SK-MEL-5 (cell line): ENCODE results near the gene DCUN1D3. TPM values are rescaled to one million over a fixed set of nuclear protein-coding genes. Genes with fewer than 3 reads are reported as not detected.
"Not testable (repeated sequence)": the region's sequence is repeated elsewhere in the genome, so short reads cannot be mapped to it uniquely, and the experiment has no call there.

Experiments used
- DNase-seq: peaks from one replicate; pipeline ENCODE4 v3.0.0-alpha.2; 2016; ENCODE audit warnings: low read depth, low spot score
- in situ Hi-C: cut with HindIII; loops from 2 replicates; pipeline ENCODE4 v1.10.0; 2016; ENCODE audit warnings: low sequenced_read_pairs, high pct_unique_total_duplicates, low pct_unique_long_range_greater_than_20kb
- total RNA-seq: library from RNA; depleted of rRNA; stranded (reverse); fragments of >200 nt; shearing (Covaris generic); gene quantifications from 2 replicates; pipeline ENCODE4 v1.2.3, GENCODE V29; 2014

The DCUN1D3 gene
- total RNA-seq, 1 experiment from 2014 or later = 6.2 TPM

- no peak for DNase-seq
- in situ Hi-C loops = no loop called here
Measured at GRCh38 chr16:20871941-20872815, 28.0 kb downstream of the DCUN1D3 start.

DNA sequence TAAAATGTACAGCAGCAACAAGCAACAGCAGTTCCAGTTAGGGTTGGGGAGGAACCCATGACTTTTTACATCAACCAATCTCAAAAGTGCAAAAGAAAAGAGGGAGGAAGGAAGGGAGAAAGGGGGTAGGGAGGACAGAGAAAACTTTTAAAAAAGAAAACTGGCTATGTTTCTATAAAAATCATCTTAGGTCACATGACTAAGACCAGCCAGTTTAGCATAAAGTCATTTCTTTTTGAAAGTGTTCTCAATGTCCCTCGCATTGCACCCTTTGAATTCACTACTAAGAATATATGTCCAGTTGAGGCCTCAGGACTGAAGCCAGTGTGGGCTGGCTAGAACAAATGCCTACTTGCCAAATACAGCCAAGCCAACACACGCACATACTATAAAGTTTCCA lies 28.9 kb downstream of the DCUN1D3 start:
- in situ Hi-C loops = no loop called here
- DNase-seq = no peak

DNA sequence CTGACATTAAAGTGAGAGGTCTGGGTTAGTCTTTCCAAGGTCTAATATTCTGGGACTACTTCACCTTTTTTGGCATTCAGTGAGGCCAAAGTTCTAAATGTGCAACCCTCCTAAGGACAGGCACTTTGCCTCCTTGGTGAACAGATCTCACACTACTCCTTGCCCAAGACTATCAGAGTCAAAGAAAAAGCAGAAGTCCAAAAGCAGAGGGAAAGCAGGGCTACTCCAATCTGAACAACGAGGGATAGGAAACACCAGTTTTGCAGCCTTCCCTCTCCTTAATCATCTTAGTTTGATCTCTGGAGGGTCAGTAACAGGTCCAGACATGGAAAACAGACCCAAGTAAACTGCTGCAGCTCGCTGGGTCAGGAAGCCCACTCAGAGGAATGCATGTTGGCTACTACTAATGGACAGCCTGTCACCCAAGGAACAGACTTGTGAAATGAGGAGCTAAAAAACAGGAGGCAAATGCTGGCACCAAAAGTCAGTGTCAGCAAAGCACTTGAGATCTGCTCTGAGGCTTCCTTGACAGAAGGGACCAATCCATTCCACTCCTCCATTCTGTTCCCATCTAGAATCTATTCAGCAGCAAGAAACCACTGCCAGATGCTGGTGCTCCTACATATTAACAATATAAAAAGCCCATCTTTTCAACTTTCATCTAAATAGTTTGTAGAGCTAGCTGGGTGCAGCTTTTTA lies 29.9 kb downstream of the DCUN1D3 start:
- in situ Hi-C loops = no loop called here
- no peak for DNase-seq

DNA sequence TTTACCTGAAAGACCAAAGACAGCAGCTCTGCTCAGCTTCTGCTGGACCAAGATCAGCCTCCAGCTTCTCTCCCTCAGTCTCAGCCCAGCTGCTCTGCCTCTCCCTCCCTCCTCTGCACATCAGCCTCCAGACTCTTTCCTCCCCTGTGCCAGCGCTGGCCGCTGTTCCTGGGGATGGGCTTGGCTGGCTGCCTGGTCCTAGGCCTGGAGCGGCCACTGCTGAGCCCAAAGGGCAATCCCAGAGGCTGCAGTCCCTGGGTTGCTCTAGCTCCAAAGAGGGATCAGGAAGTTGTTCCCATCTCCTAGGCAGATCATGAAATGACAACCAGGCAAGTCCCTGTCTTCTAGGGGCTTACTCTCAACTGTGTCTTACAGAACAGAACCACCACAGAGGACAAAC lies 31.3 kb downstream of the DCUN1D3 start:
- in situ Hi-C loops = no loop called here
- no peak for DNase-seq

DNA sequence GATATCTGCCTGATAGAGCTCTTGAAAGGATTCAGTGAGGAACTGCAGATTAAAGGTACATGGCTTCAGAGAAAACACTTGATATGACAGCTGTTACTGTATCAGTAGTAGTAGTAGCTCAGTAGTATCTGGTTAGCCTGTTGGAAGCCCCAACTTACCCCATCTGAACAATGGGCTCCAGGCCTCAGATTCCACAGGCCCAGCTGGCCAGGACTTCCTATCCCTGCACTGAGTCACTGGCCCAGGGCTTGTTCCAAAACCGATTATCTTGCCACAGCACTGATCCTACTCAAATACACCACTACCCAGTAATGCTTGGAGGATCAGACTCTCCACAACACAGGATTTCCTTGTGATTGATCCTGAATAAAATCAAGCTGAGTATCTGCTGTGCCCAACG lies 32.6 kb downstream of the DCUN1D3 start:
- in situ Hi-C loops = no loop called here

DNA sequence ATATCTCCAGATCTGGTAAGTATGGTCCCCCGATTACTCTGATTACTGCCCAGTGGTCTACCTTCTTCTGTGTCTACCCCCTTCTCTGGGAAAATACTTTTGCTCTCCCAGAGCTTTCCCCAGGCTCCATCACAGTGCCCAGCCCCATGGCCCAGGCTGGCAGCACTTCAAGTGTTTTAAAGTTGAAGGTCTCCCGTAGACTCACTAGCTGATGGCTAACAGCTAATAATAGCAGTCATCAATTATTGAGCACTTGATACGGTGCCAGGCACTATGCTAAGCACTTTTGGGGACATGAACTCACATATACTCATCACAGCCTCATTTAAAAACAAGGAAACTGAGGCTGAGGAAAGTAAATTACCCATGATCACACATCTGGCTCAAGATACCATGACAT lies 33.4 kb downstream of the DCUN1D3 start:
- DNase-seq = no peak
- in situ Hi-C loops = no loop called here

More for the DNA sequence above, 32.6 kb downstream of the DCUN1D3 start:
- DNase-seq = no peak

- no peak for DNase-seq
- in situ Hi-C loops = no loop called here
Measured at GRCh38 chr16:20866145-20866772, 33.9 kb downstream of the DCUN1D3 start.

DNA sequence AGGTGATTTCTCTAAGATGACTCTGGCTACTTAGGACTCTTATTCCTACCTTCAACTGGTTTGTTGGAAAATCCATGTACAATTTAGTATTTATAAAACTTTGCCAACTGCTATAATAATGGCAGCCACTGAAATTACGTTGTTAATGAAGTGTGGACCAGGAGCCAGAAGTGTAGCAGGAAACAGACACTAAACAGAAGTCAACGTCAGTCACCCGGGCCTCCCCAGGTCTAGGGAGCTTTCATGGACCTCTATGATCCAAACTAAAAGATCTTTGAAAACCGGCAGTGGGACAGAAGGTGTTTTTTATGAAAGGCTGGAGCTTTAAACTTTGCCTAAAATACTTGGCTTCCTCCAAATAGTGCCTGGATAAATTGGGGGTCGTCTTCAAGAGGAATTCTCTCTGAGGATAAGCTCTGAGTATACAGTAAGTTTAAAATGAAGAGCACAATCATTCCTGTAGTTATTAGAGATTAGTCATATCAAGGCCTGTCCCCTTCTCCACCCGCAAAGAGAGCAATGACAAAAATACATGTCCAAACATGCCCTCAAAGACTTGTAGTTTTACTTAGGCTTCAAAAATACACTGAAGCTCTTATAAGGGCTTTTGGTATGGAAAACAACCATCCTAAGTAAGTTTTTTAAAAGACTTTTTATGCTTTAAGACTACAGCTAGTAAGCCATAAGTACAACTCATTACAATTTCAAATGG lies 34.6 kb downstream of the DCUN1D3 start:
- no peak for DNase-seq
- in situ Hi-C loops = no loop called here

DNA sequence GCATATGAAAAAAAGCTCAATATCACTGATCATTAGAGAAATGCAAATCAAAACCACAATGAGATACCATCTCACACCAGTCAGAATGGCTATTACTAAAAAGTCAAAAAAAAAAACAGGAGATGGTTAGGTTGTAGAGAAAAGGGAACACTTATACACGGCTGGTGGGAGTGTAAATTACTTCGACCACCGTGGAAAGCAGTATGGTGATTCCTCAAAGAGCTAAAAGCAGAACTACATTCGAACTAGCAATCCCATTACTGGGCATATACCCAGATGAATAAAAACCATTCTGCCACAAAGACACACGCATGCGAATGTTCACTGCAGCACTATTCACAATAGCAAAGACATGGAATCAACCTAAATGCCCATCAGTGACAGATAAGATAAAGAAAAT lies 35.8 kb downstream of the DCUN1D3 start:
- DNase-seq, in situ Hi-C loops: not testable (repeated sequence)

GRCh38 chr16:20862162-20862960 lies 37.8 kb downstream of the DCUN1D3 start:
- in situ Hi-C loops = no loop called here
- no peak for DNase-seq

- DNase-seq, in situ Hi-C loops: not testable (repeated sequence)
Measured at GRCh38 chr16:20860995-20861394, 39.2 kb downstream of the DCUN1D3 start.

GRCh38 chr16:20860361-20860760 lies 39.8 kb downstream of the DCUN1D3 start:
- in situ Hi-C loops = no loop called here

GRCh38 chr16:20859699-20860098 lies 40.5 kb downstream of the DCUN1D3 start:
- DNase-seq = no peak
- in situ Hi-C loops = no loop called here

More at GRCh38 chr16:20860361-20860760, 39.8 kb downstream of the DCUN1D3 start:
- DNase-seq = no peak

DNA sequence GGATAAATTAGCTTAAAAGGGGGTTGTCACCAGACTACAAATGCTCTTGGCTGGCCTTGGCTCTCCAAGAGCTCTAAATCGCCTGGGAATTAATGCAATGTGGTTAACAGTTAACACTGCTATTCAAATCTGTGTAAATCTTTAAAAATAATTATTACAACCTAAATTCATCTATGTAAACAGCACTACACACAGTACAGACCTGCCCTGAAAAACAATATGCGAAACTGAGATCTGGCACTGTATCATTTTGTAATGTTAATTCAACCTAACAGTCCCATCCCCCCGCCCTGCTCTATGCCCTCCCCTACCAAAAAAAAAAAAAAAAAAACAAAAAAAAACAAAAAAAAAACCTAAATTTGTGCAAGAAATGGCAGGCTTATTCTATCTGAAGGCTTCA lies 40.9 kb downstream of the DCUN1D3 start:
- in situ Hi-C loops = no loop called here
- DNase-seq = no peak

- DNase-seq = no peak
- in situ Hi-C loops = no loop called here
Measured at GRCh38 chr16:20857281-20857680, 42.9 kb downstream of the DCUN1D3 start.

DNA sequence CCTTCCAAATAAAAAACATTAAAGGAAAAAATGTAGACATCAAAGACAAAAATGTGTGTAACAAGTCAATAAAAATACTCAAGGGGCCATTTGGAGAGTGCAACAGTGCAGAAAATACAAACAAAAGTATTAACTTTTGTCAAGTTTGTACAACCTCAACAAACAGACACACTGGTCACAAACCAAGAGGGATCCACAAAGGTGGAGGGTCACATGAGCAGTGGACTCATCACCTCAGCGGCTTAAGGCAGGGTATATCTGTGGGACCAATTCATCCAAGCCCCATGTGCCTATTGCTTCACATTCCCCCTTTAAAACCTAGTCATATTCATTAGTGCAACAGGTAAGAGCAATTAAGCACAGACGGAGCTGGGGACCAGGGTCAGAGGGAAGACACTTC lies 45.2 kb downstream of the DCUN1D3 start:
- DNase-seq = no peak
- in situ Hi-C loops = no loop called here

GRCh38 chr16:20853981-20854620 lies 46.1 kb downstream of the DCUN1D3 start:
- no peak for DNase-seq
- in situ Hi-C loops = no loop called here
